ENCODE results near the gene SSMEM1.

GRCh38 chr7:130262448-130262847, 54.8 kb downstream of the SSMEM1 start:
- TF ChIP-seq POLR2A (IDR thresholded peaks at IDR 0.05) (no peak), CTCF (IDR thresholded peaks at IDR 0.05 in 8 of 11, conservative IDR thresholded peaks at IDR 0.05 in 3 of 11) (no peak)

All from spleen (tissue), 7 donors.